Immature natural killer cell (primary cell): ENCODE measurements around the gene HS3ST5. TPM values are rescaled to one million over a fixed set of nuclear protein-coding genes. Genes with fewer than 3 reads are reported as not detected.

Experiments
- DNase-seq, 3 donors: peaks; one replicate each; pipeline ENCODE4 v3.0.0; 2022; ENCODE audit warnings: mixed read lengths in 1 of 3
- H3K27ac Mint-ChIP-seq, 6 donors: one replicate each; pipeline ENCODE4 v1.8.0; 2020; ENCODE audit warnings: mixed read lengths in 6 of 6, mild to moderate bottlenecking in 5 of 6, inconsistent platforms in 4 of 6, moderate library complexity in 3 of 6
- H3K27me3 Mint-ChIP-seq, 3 donors: one replicate each; pipeline ENCODE4 v1.8.0; 2020 to 2021; ENCODE audit warnings: low read depth in 3 of 3, mild to moderate bottlenecking in 3 of 3, mixed read lengths in 3 of 3, moderate library complexity in 3 of 3, inconsistent platforms in 1 of 3
- H3K36me3 Mint-ChIP-seq, 3 donors: one replicate each; pipeline ENCODE4 v1.8.0; 2020; ENCODE audit warnings: mixed read lengths in 3 of 3, inconsistent platforms in 2 of 3, mild to moderate bottlenecking in 2 of 3
- H3K4me1 Mint-ChIP-seq, 2 donors: one replicate each; pipeline ENCODE4 v1.8.0; 2020; ENCODE audit warnings: inconsistent platforms in 2 of 2, mild to moderate bottlenecking in 2 of 2, mixed read lengths in 2 of 2, moderate library complexity in 1 of 2
- H3K4me3 Mint-ChIP-seq, 5 donors: one replicate each; pipeline ENCODE4 v1.8.0; 2020; ENCODE audit warnings: mild to moderate bottlenecking in 5 of 5, mixed read lengths in 5 of 5, inconsistent platforms in 3 of 5, moderate library complexity in 3 of 5
- H3K9me3 Mint-ChIP-seq, 6 donors: one replicate each; pipeline ENCODE4 v1.8.0; 2020; ENCODE audit warnings: mild to moderate bottlenecking in 6 of 6, mixed read lengths in 6 of 6, inconsistent platforms in 4 of 6, moderate library complexity in 3 of 6
- polyA plus RNA-seq, 3 donors: library from polyadenylated mRNA; unstranded; fragments of 300-500 nt; fragmentation: Illumina TruSeq; gene quantifications; one replicate each; pipeline ENCODE4 v1.2.3, GENCODE V29; 2021

The HS3ST5 gene
- polyA plus RNA-seq, 3 donors from 2014 or later = not detected

DNA sequence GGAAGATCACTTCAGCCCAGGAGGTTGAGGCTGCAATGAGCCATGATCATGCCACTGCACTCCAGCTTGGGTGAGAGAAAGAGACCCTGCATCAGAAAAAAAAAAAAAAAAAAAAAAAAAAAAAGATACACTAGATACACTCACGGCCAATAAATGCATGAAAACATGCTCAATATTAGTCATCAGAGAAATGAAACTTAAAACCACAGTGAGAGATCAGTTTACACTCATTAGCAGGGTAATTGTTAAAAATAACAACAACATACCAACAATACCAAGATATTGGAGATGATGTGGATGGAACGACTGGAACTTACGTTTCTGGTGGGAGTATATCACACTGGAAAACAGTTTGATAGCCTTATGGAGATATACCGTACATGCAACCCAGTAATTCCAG lies 29.9 kb downstream of the HS3ST5 start:
- Mint-ChIP-seq H3K9me3 (peaks cover 0 to 9% (median 2%) of the 10 kb centered on the region in 6 donors), H3K27ac (no peak overlapping the region)

DNA sequence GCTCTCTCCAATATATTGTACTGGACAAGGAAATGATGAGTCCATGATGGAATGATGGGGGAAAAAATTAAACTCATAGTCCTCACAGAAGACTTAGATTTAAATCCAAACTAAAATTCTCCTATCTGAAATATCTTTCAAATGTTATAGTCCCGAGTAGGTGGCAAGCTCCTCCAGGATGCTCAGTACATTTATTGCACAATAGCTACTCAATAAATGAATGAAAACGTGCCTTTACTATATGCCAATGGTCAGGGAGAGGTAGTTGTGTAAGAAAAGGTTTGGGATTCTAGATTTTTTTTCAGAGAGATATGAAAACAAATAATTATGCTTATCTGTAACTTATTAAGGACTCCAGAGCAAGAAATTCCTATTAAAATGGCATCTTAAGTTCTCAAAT lies 32.8 kb downstream of the HS3ST5 start:
- Mint-ChIP-seq H3K9me3 (peaks cover 0 to 9% (median 3%) of the 10 kb centered on the region in 6 donors), H3K4me1 (no peaks in the 10 kb centered on the region), H3K27ac (no peak overlapping the region), H3K4me3 (no peak overlapping the region), H3K36me3 (no peaks in the 10 kb centered on the region), H3K27me3 (peaks cover 0 to 4% (median 0%) of the 10 kb centered on the region in 3 donors)
- DNase-seq = no peak

More for the DNA sequence above, 29.9 kb downstream of the HS3ST5 start:
- DNase-seq = no peak
- Mint-ChIP-seq H3K36me3 (no peaks in the 10 kb centered on the region), H3K27me3 (peaks cover 0 to 3% (median 0%) of the 10 kb centered on the region in 3 donors), H3K4me1 (no peaks in the 10 kb centered on the region), H3K4me3 (no peak overlapping the region)

DNA sequence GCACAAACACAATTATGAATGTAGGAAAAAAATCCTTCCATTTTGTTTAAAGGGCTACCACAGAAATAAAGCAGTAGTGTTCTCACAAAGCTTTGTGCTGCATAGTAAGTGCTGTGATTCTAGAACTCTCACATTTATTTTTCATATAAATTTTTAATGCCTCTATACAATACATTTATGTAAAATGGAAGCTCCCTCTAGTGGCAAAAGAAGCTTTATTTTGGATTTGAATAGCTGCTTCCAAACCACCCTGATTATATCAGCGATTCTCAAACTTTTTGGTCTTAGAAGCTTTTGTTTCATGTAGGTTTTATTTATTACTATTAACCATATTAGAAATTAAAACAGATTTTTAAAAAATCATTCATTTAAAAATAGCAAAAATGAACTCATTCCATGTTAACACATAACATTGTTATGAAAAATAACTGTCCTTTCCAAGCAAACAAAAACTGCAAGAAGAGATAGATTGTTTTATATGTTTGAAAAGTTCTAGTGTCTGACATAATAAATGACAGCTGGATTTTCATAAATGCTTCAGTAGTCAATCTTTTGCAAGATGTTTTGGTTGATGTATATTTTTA lies 38.4 kb downstream of the HS3ST5 start:
- H3K27me3 Mint-ChIP-seq = peaks cover 0 to 4% (median 0%) of the 10 kb centered on the region in 3 donors
- no peak overlapping the region for H3K4me3 Mint-ChIP-seq
- H3K4me1 Mint-ChIP-seq = no peaks in the 10 kb centered on the region
- no peak overlapping the region for H3K27ac Mint-ChIP-seq
- DNase-seq = no peak
- H3K36me3 Mint-ChIP-seq = no peaks in the 10 kb centered on the region
- peaks cover 0 to 9% (median 4%) of the 10 kb centered on the region in 6 donors for H3K9me3 Mint-ChIP-seq

DNA sequence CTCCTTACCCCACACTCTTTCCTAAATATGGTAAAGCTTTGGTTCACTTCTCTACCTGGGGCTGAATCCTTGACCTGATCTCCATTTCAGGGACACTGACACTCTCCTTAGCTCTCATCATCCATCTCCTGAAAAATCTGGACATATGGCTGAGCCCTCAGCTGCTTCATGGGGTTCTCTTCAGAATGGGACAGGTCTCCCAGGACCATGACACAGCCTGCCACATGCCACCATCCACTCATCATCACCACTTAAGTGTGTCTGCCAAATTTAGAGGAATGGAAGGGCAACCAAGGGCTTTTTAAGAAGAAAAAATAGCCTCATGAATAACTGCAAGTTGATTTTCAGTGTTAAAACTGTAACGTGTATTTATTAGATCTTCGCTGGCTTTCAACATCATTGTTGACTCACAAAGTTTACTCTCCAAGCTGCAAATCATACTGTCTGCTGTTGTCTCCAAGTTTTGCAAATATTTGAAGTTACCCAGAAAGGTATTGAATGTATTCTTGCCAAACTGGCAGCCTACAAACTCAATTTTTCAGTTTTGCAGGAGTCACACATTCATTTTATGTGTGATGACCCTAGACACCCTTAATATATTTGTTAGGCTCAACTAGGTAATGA lies 41.1 kb downstream of the HS3ST5 start:
- no peaks in the 10 kb centered on the region for H3K36me3 Mint-ChIP-seq
- no peaks in the 10 kb centered on the region for H3K4me1 Mint-ChIP-seq
- H3K27ac Mint-ChIP-seq = no peak overlapping the region
- H3K4me3 Mint-ChIP-seq = no peak overlapping the region
- peaks cover 0 to 2% (median 0%) of the 10 kb centered on the region in 3 donors for H3K27me3 Mint-ChIP-seq
- DNase-seq = no peak
- H3K9me3 Mint-ChIP-seq = peaks cover 1 to 11% (median 6%) of the 10 kb centered on the region in 6 donors

DNA sequence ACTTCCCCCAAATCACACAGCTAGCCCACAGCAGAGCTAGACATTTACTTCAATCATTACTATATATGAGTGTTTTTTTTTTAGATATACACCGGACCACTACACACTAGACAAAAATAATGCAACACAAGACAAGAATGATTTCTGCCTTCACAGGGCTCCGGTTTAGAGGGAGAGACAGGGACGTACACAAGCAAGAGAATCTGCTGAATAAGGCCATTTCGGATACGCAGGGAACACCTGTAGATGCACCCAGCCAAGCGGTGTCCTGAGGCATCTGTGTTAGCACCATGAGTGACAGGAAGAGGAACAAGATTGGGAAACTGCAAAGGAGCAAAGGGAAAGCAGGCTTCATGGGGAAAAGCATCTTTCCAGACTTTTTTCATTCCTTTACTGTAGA lies 45.7 kb downstream of the HS3ST5 start:
- Mint-ChIP-seq H3K4me1 (no peaks in the 10 kb centered on the region), H3K36me3 (no peaks in the 10 kb centered on the region), H3K4me3 (no peak overlapping the region), H3K27ac (no peak overlapping the region), H3K9me3 (peaks cover 1 to 22% (median 7%) of the 10 kb centered on the region in 6 donors), H3K27me3 (peaks cover 0 to 2% (median 0%) of the 10 kb centered on the region in 3 donors)
- no peak for DNase-seq

DNA sequence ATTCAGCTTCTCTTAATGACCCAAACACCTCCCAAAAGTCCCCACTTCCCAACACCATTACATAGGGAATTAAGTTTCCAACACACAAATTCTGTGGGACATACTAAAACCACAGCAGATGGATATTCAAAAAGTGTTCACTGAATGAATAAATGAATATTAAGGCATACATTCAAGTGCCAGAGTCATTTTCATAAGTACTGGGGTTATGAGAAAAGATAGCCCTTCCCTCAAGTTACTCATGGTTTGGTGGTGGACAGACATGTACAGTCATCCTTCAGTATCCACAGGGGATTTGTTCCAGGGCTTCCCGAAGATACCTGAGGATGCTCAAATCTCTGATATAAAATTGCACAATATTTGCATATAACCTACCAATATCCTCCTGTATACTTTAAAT lies 50.4 kb downstream of the HS3ST5 start:
- Mint-ChIP-seq H3K27ac (no peak overlapping the region), H3K4me3 (no peak overlapping the region), H3K36me3 (no peaks in the 10 kb centered on the region), H3K27me3 (peaks cover 0 to 2% (median 0%) of the 10 kb centered on the region in 3 donors), H3K9me3 (peaks cover 0 to 16% (median 9%) of the 10 kb centered on the region in 6 donors), H3K4me1 (no peaks in the 10 kb centered on the region)
- DNase-seq = no peak

DNA sequence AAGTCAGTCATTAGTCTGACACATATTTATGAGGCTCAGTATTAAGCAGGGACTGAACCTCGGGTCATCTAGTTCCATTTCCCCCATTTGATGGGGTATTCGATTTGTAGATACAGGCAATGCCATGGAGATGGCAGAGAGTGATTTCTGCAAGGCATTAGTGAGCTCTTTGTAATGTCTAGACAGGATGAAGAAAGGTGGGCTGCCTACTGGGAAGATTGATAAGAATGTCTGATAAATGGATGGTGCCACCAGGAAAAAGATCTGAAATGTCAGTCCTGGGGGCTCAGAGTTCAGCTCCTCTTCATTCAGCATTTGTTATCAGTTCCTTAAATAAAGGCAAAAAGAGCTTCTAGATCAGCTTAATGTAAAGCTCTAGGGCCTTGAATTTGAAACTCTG lies 51.4 kb downstream of the HS3ST5 start:
- Mint-ChIP-seq H3K4me3 (no peak overlapping the region), H3K36me3 (no peaks in the 10 kb centered on the region), H3K9me3 (peaks cover 0 to 11% (median 5%) of the 10 kb centered on the region in 6 donors), H3K27ac (no peak overlapping the region), H3K4me1 (no peaks in the 10 kb centered on the region), H3K27me3 (peaks cover 0 to 2% (median 0%) of the 10 kb centered on the region in 3 donors)
- no peak for DNase-seq

DNA sequence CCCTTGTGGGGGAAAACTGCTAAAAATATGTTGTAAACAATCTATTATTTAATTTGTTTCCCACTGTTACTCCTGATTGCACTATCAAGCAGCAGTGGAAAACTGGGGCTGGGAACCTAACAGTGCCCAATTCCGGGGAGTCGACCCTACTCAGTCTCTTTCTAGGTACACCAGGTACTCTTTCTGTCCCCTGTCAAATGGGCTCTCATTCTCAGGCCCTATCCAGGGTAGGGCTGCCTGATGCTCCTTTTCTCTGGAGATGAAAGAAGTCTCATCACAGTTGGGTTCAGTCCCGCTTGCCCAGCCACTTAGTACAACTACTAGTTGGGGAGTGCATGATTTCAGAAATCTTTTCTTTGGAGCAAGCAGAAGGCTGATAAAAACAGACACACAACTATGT lies 52.0 kb downstream of the HS3ST5 start:
- Mint-ChIP-seq H3K36me3 (no peaks in the 10 kb centered on the region), H3K27ac (no peak overlapping the region)

DNA sequence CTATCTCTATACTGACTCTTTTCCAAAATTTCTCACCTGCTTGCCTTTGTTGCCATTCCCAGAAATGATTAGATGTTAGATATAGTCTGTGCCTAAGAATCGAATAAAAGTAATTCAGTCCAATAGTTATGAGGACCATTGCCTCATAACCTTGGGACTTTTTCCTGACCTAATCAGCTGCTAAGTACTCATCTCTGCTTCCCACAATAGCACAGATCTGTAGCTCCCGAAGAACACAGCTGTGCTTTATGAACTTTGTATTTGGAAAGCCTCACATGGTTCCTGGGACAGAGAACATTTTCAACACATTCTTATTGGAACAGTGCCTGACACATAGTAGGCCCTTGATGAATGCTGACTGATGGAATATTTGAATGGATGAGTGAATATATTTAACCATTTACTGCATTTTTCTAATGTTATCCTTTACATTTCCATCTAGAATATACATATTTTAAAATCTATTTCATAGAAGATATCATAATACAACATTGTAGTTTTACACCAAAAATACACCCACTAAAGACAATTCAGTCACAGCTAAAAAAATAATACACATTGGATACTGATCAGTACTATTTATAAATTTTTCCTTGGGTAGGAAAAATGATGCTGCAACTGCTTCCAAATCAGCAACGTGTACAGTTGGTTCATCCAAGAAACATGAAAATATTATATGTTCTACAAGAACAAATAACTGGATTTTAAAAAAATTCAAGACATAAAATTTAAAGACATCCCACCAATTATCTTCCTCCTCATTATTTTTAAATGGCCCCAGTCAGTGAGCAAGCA lies 53.9 kb downstream of the HS3ST5 start:
- H3K27me3 Mint-ChIP-seq = peaks cover 0 to 2% (median 0%) of the 10 kb centered on the region in 3 donors
- H3K27ac Mint-ChIP-seq = no peak overlapping the region

More for the DNA sequence above, 52.0 kb downstream of the HS3ST5 start:
- H3K4me1 Mint-ChIP-seq = no peaks in the 10 kb centered on the region
- H3K27me3 Mint-ChIP-seq = peaks cover 0 to 2% (median 0%) of the 10 kb centered on the region in 3 donors
- H3K9me3 Mint-ChIP-seq = peaks cover 0 to 11% (median 5%) of the 10 kb centered on the region in 6 donors
- H3K4me3 Mint-ChIP-seq = no peak overlapping the region
- no peak for DNase-seq

DNA sequence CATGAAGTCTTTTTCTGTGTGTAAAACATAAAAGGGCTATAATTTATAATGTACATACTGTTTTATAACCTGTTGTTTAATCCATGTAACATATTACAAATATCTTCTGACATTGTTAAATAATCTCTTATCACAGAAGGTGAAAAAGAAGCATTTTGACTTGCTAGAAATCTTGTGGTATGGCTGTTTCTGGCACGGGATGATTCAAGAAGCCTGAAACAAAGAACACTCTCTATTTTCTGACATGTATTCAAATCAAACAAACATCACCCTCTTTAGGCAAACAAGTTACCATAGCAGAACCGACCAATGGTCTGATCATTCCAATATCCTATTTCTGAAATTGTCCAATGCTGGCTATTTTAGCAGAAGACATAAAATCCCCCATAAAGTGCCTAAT lies 55.4 kb downstream of the HS3ST5 start:
- Mint-ChIP-seq H3K27me3 (no peaks in the 10 kb centered on the region), H3K4me3 (no peak overlapping the region), H3K4me1 (no peaks in the 10 kb centered on the region), H3K27ac (no peak overlapping the region), H3K9me3 (peaks cover 0 to 8% (median 4%) of the 10 kb centered on the region in 6 donors), H3K36me3 (no peaks in the 10 kb centered on the region)
- no peak for DNase-seq

More for the DNA sequence above, 53.9 kb downstream of the HS3ST5 start:
- Mint-ChIP-seq H3K9me3 (peaks cover 0 to 11% (median 4%) of the 10 kb centered on the region in 6 donors), H3K4me1 (no peaks in the 10 kb centered on the region), H3K4me3 (no peak overlapping the region), H3K36me3 (no peaks in the 10 kb centered on the region)
- no peak for DNase-seq

DNA sequence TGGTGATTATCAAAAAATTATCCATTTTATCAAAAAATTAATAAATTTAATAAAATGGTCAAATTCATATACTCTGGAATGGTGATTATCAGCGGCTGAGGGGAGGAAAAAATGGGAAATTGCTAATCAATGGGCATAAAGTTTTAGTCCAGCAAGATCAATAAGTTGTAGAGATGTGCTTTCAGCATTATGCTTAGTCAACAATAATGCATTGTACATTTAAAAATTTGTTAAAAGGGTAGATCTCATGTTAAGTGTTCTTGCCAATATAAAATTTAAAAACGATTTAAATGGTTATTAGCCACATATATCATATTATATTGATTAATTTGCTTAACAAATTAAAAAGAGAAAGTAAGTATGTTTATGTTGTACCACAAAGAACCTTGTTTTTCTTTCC lies 56.6 kb downstream of the HS3ST5 start:
- Mint-ChIP-seq H3K27me3 (no peaks in the 10 kb centered on the region), H3K36me3 (no peaks in the 10 kb centered on the region), H3K27ac (no peak overlapping the region), H3K4me1 (no peaks in the 10 kb centered on the region), H3K9me3 (peaks cover 0 to 8% (median 3%) of the 10 kb centered on the region in 6 donors), H3K4me3 (no peak overlapping the region)
- no peak for DNase-seq

DNA sequence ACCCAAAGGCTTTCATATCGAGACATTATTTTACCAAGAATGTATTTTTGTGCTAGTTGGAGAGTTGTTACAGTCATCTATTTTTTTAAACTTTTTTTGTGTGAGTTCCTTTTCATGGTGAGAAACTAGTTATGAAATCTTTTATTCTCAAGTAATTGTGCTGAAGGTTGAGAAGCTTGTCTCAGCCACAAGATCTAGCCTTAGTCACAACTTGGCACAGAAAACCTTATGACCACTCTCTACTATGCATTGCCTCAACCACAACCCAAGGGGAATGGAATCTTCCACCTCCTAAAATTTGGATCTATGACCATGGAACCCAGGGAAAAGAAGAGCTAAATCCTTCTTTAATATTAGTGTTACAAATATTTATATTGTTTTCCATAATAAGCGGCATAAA lies 58.5 kb downstream of the HS3ST5 start:
- H3K27me3 Mint-ChIP-seq = peaks cover 0 to 2% (median 2%) of the 10 kb centered on the region in 3 donors
- no peaks in the 10 kb centered on the region for H3K36me3 Mint-ChIP-seq
- H3K4me3 Mint-ChIP-seq = no peak overlapping the region
- peaks cover 0 to 10% (median 5%) of the 10 kb centered on the region in 6 donors for H3K9me3 Mint-ChIP-seq
- no peaks in the 10 kb centered on the region for H3K4me1 Mint-ChIP-seq
- DNase-seq = no peak
- no peak overlapping the region for H3K27ac Mint-ChIP-seq

DNA sequence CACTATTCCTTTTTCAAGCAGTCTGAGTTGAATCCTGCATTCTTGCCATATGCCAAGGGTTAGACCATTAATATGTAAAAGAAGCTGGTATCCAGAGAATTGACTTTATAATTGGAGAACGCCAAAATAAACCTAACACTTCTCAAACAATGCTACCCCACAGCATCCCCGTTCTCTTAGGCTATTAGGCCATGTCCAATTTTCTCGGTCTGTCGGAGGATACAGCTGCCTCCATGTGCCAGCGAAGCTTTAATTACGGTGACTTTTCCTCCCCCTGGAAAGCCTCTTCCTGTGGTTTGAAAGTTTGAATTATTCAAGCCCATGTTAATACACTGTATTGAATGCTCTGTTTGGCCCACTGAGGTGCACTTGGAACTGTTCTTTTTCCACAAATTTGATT lies 60.5 kb downstream of the HS3ST5 start:
- no peaks in the 10 kb centered on the region for H3K4me1 Mint-ChIP-seq
- H3K27ac Mint-ChIP-seq = no peak overlapping the region
- H3K36me3 Mint-ChIP-seq = no peaks in the 10 kb centered on the region
- H3K4me3 Mint-ChIP-seq = no peak overlapping the region
- peaks cover 0 to 10% (median 4%) of the 10 kb centered on the region in 6 donors for H3K9me3 Mint-ChIP-seq
- peaks cover 0 to 2% (median 2%) of the 10 kb centered on the region in 3 donors for H3K27me3 Mint-ChIP-seq
- no peak for DNase-seq

DNA sequence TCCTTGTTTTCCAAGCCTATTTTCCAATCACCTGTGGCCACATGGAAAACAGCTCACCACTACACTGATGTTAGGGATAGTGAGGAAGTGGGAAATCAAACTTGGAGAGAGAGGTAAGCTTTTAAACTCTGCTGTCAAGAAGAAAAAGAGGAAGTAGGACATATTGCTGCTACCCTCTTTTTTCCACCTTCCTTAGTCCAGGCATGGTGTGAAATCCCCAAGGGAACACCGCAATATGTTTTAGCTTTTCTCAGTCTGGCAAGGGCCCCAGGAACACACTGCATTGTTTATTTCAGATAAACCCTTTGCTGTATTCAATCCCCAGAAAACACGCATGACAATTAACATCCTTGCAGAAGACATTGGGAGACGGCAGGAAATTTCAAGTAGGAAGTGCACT lies 61.3 kb downstream of the HS3ST5 start:
- no peak overlapping the region for H3K4me3 Mint-ChIP-seq
- H3K27ac Mint-ChIP-seq = no peak overlapping the region
- H3K36me3 Mint-ChIP-seq = no peaks in the 10 kb centered on the region
- peaks cover 0 to 2% (median 2%) of the 10 kb centered on the region in 3 donors for H3K27me3 Mint-ChIP-seq
- DNase-seq = no peak
- no peaks in the 10 kb centered on the region for H3K4me1 Mint-ChIP-seq
- H3K9me3 Mint-ChIP-seq = peaks cover 0 to 10% (median 4%) of the 10 kb centered on the region in 6 donors
